Activated naive CD4-positive, alpha-beta T cell treated with anti-CD3 and anti-CD28 coated beads, Interleukin-2, amount 50 U/mL, for 72 hours (primary cell): Measurements from ENCODE around the gene CIRBP. TPM values are rescaled to one million over a fixed set of nuclear protein-coding genes. Genes with fewer than 3 reads are reported as not detected.
A peak's percentile ranks its signal among the peaks of the same experiment; 100 is the strongest.

Experiments
- ATAC-seq, 2 donors: fragments of 150-1000 bp; cut with Tn5 transposase; 2 replicates each; pipeline ENCODE4 v1.10.0; 2021; ENCODE audit warnings: mild to moderate bottlenecking in 2 of 2, moderate library complexity in 2 of 2
- DNase-seq, 2 donors: peaks; one replicate each; pipeline ENCODE4 v3.0.0; 2021 to 2022; ENCODE audit warnings: low spot score in 2 of 2
- H3K27ac Mint-ChIP-seq, 2 donors: one replicate each; pipeline ENCODE4 v1.8.0; 2022; ENCODE audit warnings: mild to moderate bottlenecking in 2 of 2, mixed read lengths in 2 of 2
- H3K36me3 Mint-ChIP-seq, 2 donors: one replicate each; pipeline ENCODE4 v1.8.0; 2022; ENCODE audit warnings: mixed read lengths in 2 of 2
- H3K9me3 Mint-ChIP-seq, 2 donors: one replicate each; pipeline ENCODE4 v1.8.0; 2022; ENCODE audit warnings: mixed read lengths in 2 of 2
- total RNA-seq, 2 donors: library from RNA; stranded (reverse); gene quantifications; one replicate each; pipeline ENCODE4 v1.2.3, GENCODE V29; 2022

Gene CIRBP
- total RNA-seq, 2 donors from 2014 or later: 148 to 157 TPM

GRCh38 chr19:1258707-1259205 lies 10.4 kb upstream of the CIRBP start:
- H3K9me3 Mint-ChIP-seq: no peaks in the 10 kb centered on the region
- ATAC-seq (no peak), DNase-seq (no peak)
- peak overlapping the region; percentile 92 to 96 for H3K27ac Mint-ChIP-seq
- H3K36me3 Mint-ChIP-seq: peaks cover 16 to 25% of the 10 kb centered on the region in 2 donors

GRCh38 chr19:1259206-1259875 lies 9.8 kb upstream of the CIRBP start:
- ATAC-seq: peak; percentile 40 to 42
- Mint-ChIP-seq H3K9me3 (no peaks in the 10 kb centered on the region), H3K36me3 (peaks cover 16 to 25% of the 10 kb centered on the region in 2 donors), H3K27ac (peak overlapping the region; percentile 92 to 96)
- DNase-seq: peak; percentile 69 to 87

- Mint-ChIP-seq H3K36me3 (peaks cover 10 to 25% of the 10 kb centered on the region in 2 donors), H3K9me3 (no peaks in the 10 kb centered on the region), H3K27ac (peak overlapping the region; percentile 92 to 96)
- peak; percentile 38 to 47 for ATAC-seq
- DNase-seq: peak in 1 of 2 donors; percentile 85
These were observed 9.0 kb upstream of the CIRBP start for GRCh38 chr19:1259876-1260748.

- Mint-ChIP-seq H3K9me3 (no peaks in the 10 kb centered on the region), H3K36me3 (peaks cover 9 to 25% of the 10 kb centered on the region in 2 donors), H3K27ac (peak overlapping the region; percentile 92 to 97)
- peak; percentile 79 to 87 for ATAC-seq
- DNase-seq: peak; percentile 98 to 99
These were observed 8.2 kb upstream of the CIRBP start for GRCh38 chr19:1260749-1261537.

- no peak for ATAC-seq
These were observed 7.7 kb upstream of the CIRBP start for GRCh38 chr19:1261538-1261797.

GRCh38 chr19:1261798-1262622 lies 7.1 kb upstream of the CIRBP start:
- ATAC-seq (no peak), DNase-seq (no peak)
- Mint-ChIP-seq H3K27ac (peak overlapping the region; percentile 92 to 97), H3K36me3 (peaks cover 9 to 25% of the 10 kb centered on the region in 2 donors), H3K9me3 (no peaks in the 10 kb centered on the region)

More at GRCh38 chr19:1261538-1261797, 7.7 kb upstream of the CIRBP start:
- Mint-ChIP-seq H3K9me3 (no peaks in the 10 kb centered on the region), H3K27ac (peak overlapping the region; percentile 92 to 97), H3K36me3 (peaks cover 9 to 25% of the 10 kb centered on the region in 2 donors)
- DNase-seq: no peak

- DNase-seq: no peak
- H3K9me3 Mint-ChIP-seq: no peaks in the 10 kb centered on the region
These were observed 6.5 kb upstream of the CIRBP start for GRCh38 chr19:1262623-1263123.

GRCh38 chr19:1263188-1263587 lies 5.9 kb upstream of the CIRBP start:
- ATAC-seq (no peak), DNase-seq (no peak)
- Mint-ChIP-seq H3K27ac (peak overlapping the region in 1 of 2 donors; percentile 53), H3K9me3 (no peaks in the 10 kb centered on the region), H3K36me3 (peaks cover 9 to 21% of the 10 kb centered on the region in 2 donors)

More at GRCh38 chr19:1262623-1263123, 6.5 kb upstream of the CIRBP start:
- no peak for ATAC-seq
- Mint-ChIP-seq H3K27ac (peak overlapping the region in 1 of 2 donors; percentile 53), H3K36me3 (peaks cover 9 to 22% of the 10 kb centered on the region in 2 donors)

GRCh38 chr19:1264801-1265614 lies 4.1 kb upstream of the CIRBP start:
- peak in 1 of 2 donors; percentile 77 for DNase-seq
- peak overlapping the region in 1 of 2 donors; percentile 47 for H3K27ac Mint-ChIP-seq
- peaks cover 11 to 12% of the 10 kb centered on the region in 2 donors for H3K36me3 Mint-ChIP-seq
- ATAC-seq: peak in 1 of 2 donors; percentile 2
- no peaks in the 10 kb centered on the region for H3K9me3 Mint-ChIP-seq

- H3K27ac Mint-ChIP-seq: no peak overlapping the region
- peaks cover 18 to 19% of the 10 kb centered on the region in 2 donors for H3K36me3 Mint-ChIP-seq
- ATAC-seq: peak; percentile 0 to 33
- no peaks in the 10 kb centered on the region for H3K9me3 Mint-ChIP-seq
- DNase-seq: peak in 1 of 2 donors; percentile 78
These were observed 3.5 kb upstream of the CIRBP start for GRCh38 chr19:1265615-1266128.

GRCh38 chr19:1266129-1266915 lies 2.8 kb upstream of the CIRBP start:
- DNase-seq (peak; percentile 91 to 92), ATAC-seq (peak; percentile 42 to 58)
- H3K9me3 Mint-ChIP-seq: no peaks in the 10 kb centered on the region
- no peak overlapping the region for H3K27ac Mint-ChIP-seq
- peaks cover 23% of the 10 kb centered on the region in 2 donors for H3K36me3 Mint-ChIP-seq

- DNase-seq (peak; percentile 82 to 86), ATAC-seq (peak; percentile 2 to 11)
- Mint-ChIP-seq H3K27ac (no peak overlapping the region), H3K9me3 (no peaks in the 10 kb centered on the region), H3K36me3 (peaks cover 23% of the 10 kb centered on the region in 2 donors)
These were observed 2.1 kb upstream of the CIRBP start for GRCh38 chr19:1266916-1267476.

- no peak for ATAC-seq
- DNase-seq: no peak
- no peaks in the 10 kb centered on the region for H3K9me3 Mint-ChIP-seq
- H3K36me3 Mint-ChIP-seq: peaks cover 27 to 28% of the 10 kb centered on the region in 2 donors
- no peak overlapping the region for H3K27ac Mint-ChIP-seq
These were observed 1.5 kb upstream of the CIRBP start for GRCh38 chr19:1267477-1268225.
